Peyer's patch (tissue), 4 donors: Measurements from ENCODE around the gene RAB5A. TPM values are rescaled to one million over a fixed set of nuclear protein-coding genes. Genes with fewer than 3 reads are reported as not detected.

ENCODE experiments used
- DNase-seq, 3 donors: peaks; one replicate each; pipeline ENCODE4 v3.0.0-alpha.2; 2017 to 2019
- H3K27ac ChIP-seq, 4 donors: fragments of 200-600 bp; sonication (generic); one replicate each; pipeline ENCODE4 v1.5.1; 2016 to 2019
- H3K27me3 ChIP-seq, 2 donors: fragments of 200-600 bp; sonication (generic); one replicate each; pipeline ENCODE4 v1.5.1; 2019
- H3K36me3 ChIP-seq, 3 donors: fragments of 200-600 bp; sonication (generic); one replicate each; pipeline ENCODE4 v1.5.1; 2016 to 2019
- H3K4me1 ChIP-seq, 4 donors: fragments of 200-600 bp; sonication (generic); one replicate each; pipeline ENCODE4 v1.5.1; 2016 to 2019
- H3K4me3 ChIP-seq, 4 donors: fragments of 200-600 bp; sonication (generic); 1 replicate in 3 of 4; 2 replicates in 1 of 4; pipeline ENCODE4 v1.5.1; 2016 to 2019; ENCODE audit warnings: mild to moderate bottlenecking in 1 of 4
- H3K9me3 ChIP-seq, 4 donors: fragments of 200-600 bp; sonication (generic); one replicate each; pipeline ENCODE4 v1.5.1; 2016 to 2019; ENCODE audit warnings: mild to moderate bottlenecking in 1 of 4
- POLR2A ChIP-seq, 2 donors: fragments of 450-650 bp; IDR thresholded peaks; one replicate each; pipeline ENCODE4 v1.5.1; 2017; ENCODE audit warnings: antibody characterized with exemption in 2 of 2, mild to moderate bottlenecking in 2 of 2, moderate library complexity in 2 of 2
- total RNA-seq, 4 donors: library from RNA; depleted of rRNA; stranded (reverse); fragments of >200 nt; gene quantifications; one replicate each; pipeline ENCODE4 v1.1.0, GENCODE V29; 2016
- TF ChIP-seq, protein P1 (sequence below), 6 experiments: fragments of 450-650 bp in 4 of 6; fragments of 200-600 bp in 2 of 6; sonication (generic) in 1 of 6; IDR thresholded peaks; one replicate each; pipeline ENCODE4 v1.5.1; 2017 to 2019; ENCODE audit warnings: antibody characterized with exemption in 6 of 6, mild to moderate bottlenecking in 3 of 6, moderate library complexity in 1 of 6

The RAB5A gene
- total RNA-seq, 4 donors from 2014 or later, result 56.9 to 80.4 (median 66.2) TPM

DNA sequence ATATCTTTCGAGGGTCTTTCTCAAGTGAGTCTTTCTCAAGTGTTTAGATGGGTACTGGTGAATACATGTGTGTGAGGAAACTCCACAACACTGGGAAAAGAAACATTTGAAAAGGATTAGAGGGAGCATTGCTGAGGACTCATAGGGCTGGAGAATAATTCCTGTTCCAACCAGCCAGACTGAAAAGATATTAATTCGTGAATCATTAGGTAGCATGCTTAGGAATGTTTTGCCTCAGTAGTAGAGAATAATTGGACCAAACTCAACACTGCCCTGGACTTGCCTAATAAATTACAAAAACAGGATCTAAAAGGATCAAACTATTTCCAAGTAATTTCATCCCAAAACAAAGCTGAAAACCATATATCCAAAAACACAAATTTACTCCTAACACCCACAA, 47.9 kb downstream of the RAB5A start:
- no peak overlapping the region for H3K27ac ChIP-seq
- H3K27me3 ChIP-seq, result no peaks in the 10 kb centered on the region
- no peak for TF ChIP-seq POLR2A (IDR thresholded peaks at IDR 0.05)
- TF ChIP-seq, protein P1, sequence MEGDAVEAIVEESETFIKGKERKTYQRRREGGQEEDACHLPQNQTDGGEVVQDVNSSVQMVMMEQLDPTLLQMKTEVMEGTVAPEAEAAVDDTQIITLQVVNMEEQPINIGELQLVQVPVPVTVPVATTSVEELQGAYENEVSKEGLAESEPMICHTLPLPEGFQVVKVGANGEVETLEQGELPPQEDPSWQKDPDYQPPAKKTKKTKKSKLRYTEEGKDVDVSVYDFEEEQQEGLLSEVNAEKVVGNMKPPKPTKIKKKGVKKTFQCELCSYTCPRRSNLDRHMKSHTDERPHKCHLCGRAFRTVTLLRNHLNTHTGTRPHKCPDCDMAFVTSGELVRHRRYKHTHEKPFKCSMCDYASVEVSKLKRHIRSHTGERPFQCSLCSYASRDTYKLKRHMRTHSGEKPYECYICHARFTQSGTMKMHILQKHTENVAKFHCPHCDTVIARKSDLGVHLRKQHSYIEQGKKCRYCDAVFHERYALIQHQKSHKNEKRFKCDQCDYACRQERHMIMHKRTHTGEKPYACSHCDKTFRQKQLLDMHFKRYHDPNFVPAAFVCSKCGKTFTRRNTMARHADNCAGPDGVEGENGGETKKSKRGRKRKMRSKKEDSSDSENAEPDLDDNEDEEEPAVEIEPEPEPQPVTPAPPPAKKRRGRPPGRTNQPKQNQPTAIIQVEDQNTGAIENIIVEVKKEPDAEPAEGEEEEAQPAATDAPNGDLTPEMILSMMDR (IDR thresholded peaks at IDR 0.05), result no peak
- no peak for DNase-seq
- no peaks in the 10 kb centered on the region for H3K9me3 ChIP-seq
- H3K4me3 ChIP-seq, result no peak overlapping the region
- H3K36me3 ChIP-seq, result no peaks in the 10 kb centered on the region
- no peaks in the 10 kb centered on the region for H3K4me1 ChIP-seq

DNA sequence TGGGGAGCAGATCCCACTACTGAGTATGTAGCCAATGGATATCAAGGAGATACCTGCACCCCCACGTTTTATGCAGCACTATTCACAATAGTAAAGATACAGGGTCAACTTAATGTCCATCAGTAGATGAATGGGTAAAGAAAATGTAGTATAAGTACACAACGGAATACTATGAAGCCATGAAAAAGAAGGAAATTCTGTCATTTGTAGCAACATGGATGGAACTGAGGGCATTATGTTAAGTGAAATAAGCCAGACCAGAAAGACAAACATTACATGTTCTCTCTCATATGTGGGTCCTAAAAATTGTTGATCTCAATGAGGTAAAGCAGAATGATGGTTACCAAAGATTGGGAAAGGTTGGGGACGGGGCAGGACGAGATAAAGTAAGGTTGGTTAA, 50.6 kb downstream of the RAB5A start:
- no peak for DNase-seq
- no peaks in the 10 kb centered on the region for H3K9me3 ChIP-seq
- no peaks in the 10 kb centered on the region for H3K4me1 ChIP-seq
- TF ChIP-seq, protein P1 (IDR thresholded peaks at IDR 0.05), result no peak
- TF ChIP-seq POLR2A (IDR thresholded peaks at IDR 0.05), result no peak
- no peak overlapping the region for H3K27ac ChIP-seq
- no peak overlapping the region for H3K4me3 ChIP-seq
- no peaks in the 10 kb centered on the region for H3K36me3 ChIP-seq
- no peaks in the 10 kb centered on the region for H3K27me3 ChIP-seq

DNA sequence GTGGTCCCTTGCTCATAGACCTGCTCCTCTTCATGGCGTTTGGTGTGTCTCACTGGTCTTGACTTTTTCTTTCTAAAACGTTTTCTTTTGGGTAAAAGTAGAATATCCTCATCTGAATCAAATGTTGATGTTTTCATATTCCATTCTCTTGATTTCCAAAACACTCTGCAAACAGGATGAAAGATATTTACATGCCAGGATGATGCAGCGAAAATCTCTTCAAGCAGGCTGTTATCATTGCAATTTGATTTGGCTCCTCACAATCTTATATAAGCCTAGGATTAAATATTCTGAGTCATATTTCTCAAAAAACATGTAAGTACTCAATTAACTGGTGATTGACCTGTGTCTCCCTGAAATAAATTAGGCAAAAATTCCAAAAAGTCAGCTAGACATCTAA, 55.0 kb downstream of the RAB5A start:
- no peak overlapping the region for H3K27ac ChIP-seq

DNA sequence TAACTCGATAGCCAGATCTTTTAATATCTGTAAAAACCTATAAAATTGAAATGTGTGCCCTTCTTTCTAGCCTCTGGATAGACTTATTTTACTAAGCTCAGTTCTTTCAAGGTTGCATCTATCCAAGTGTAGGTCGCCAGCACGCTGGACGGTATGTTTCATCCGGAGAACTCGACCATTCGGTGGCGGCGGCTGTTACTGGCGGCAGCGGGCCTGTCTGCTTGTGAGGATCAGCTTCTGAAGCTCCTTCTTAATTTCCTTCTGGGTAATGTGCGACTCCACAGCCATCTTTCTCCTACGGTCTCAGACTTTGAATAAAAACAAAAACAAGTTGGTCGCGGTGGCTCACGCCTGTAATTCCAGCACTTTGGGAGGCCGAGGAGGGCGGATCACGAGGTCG, 61.1 kb downstream of the RAB5A start:
- Histone ChIP-seq H3K36me3 (no peaks in the 10 kb centered on the region), H3K9me3 (no peaks in the 10 kb centered on the region), H3K4me1 (no peaks in the 10 kb centered on the region), H3K27me3 (no peaks in the 10 kb centered on the region), H3K27ac (no peak overlapping the region), H3K4me3 (no peak overlapping the region)
- TF ChIP-seq, protein P1 (IDR thresholded peaks at IDR 0.05), result no peak
- no peak for TF ChIP-seq POLR2A (IDR thresholded peaks at IDR 0.05)
- DNase-seq, result no peak

More for the DNA sequence above, 55.0 kb downstream of the RAB5A start:
- TF ChIP-seq, protein P1 (IDR thresholded peaks at IDR 0.05), result no peak
- no peak for TF ChIP-seq POLR2A (IDR thresholded peaks at IDR 0.05)
- no peak for DNase-seq
- Histone ChIP-seq H3K27me3 (no peaks in the 10 kb centered on the region), H3K4me1 (no peaks in the 10 kb centered on the region), H3K36me3 (no peaks in the 10 kb centered on the region), H3K4me3 (no peak overlapping the region), H3K9me3 (no peaks in the 10 kb centered on the region)

DNA sequence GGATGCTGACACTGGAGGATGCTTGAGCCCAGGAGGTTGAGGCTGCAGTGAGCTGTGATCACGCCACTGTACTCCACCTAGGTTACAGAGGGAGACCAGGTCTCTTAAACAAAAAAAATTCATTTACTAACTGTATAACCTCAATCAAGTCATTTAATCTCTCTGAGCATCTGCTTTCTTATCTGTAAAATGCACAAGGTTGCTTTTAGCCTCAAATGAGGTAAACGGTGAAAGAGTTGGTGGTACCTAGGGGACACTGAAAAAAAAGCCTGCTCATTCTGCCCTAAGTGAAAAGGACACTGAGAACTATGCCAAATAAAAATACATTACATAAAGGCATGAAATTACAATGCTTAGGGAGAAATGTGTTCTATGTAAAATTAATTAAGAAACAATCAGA, 61.7 kb downstream of the RAB5A start:
- no peak overlapping the region for H3K4me3 ChIP-seq
- TF ChIP-seq POLR2A (IDR thresholded peaks at IDR 0.05), result no peak
- TF ChIP-seq, protein P1 (IDR thresholded peaks at IDR 0.05), result no peak
- no peak overlapping the region for H3K27ac ChIP-seq
- no peaks in the 10 kb centered on the region for H3K27me3 ChIP-seq
- H3K36me3 ChIP-seq, result no peaks in the 10 kb centered on the region
- H3K9me3 ChIP-seq, result no peaks in the 10 kb centered on the region
- no peak for DNase-seq
- H3K4me1 ChIP-seq, result no peaks in the 10 kb centered on the region

DNA sequence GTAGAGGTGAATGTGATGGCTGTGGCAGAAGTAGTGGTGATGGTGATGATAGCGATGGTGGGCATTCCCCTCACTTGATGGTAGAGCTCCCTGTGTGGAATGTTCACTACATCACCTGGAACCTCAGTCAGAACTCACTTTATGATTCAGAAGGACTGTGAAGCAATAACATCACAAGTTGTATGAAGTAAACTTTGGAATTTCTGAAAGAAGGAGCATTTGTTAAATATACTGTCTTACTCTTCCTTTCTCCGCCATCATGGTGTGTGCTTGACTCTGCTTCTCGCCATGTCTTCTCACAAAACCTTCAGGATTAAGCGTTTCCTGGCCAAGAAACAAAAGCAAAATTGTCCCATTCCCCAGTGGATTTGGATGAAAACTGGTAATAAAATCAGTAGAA, 65.3 kb downstream of the RAB5A start, which contains the start of gene PP2D1:
TSS of gene PP2D1 (minus strand) at position 101 of the 400 bp plus-strand sequence. CDS start 192 bp downstream, outside the sequence.
- DNase-seq, result no peak
- TF ChIP-seq, protein P1 (IDR thresholded peaks at IDR 0.05), result no peak
- no peak for TF ChIP-seq POLR2A (IDR thresholded peaks at IDR 0.05)
- no peaks in the 10 kb centered on the region for H3K36me3 ChIP-seq
- no peaks in the 10 kb centered on the region for H3K9me3 ChIP-seq
- no peaks in the 10 kb centered on the region for H3K4me1 ChIP-seq
- no peaks in the 10 kb centered on the region for H3K27me3 ChIP-seq
- H3K4me3 ChIP-seq, result no peak within 1 kb of the TSS
- H3K27ac ChIP-seq, result no peak within 1 kb of the TSS
